ENCODE measurements around the gene EVI5L. TPM values are rescaled to one million over a fixed set of nuclear protein-coding genes. Genes with fewer than 3 reads are reported as not detected.
A peak's percentile ranks its signal among the peaks of the same experiment; 100 is the strongest.

Gene EVI5L
- total and polyA plus RNA-seq, 4 experiments from 2014 or later: 1.1 to 14.1 (median 7.4) TPM

- peaks cover 0 to 5% (median 1%) of the 10 kb centered on the region in 8 donors for H3K9me3 Mint-ChIP-seq
- H3K9me3 ChIP-seq (ENCODE audit: control insufficient read depth in 1 of 2, low read length in 2 of 2): no peaks in the 10 kb centered on the region
- peaks cover 2 to 4% of the 10 kb centered on the region in 2 donors for H3K27me3 Mint-ChIP-seq
- DNase-seq: peak; percentile 80 to 93 (median 81)
- no peaks in the 10 kb centered on the region for H3K27me3 ChIP-seq (ENCODE audit: insufficient read depth, low read length)
- peaks cover 32% of the 10 kb centered on the region for H3K4me1 ChIP-seq (ENCODE audit: insufficient read depth, low read length)
- ChIA-PET POLR2A (ENCODE audit: partially characterized antibody) (interaction anchor here (0.6 to 2.5 kb wide), 14 partner anchors 9 to 835 kb away, joined by 3 to 82 read pairs (median 4); partner anchors contain the start of genes ELAVL1, SNAPC2, TGFBR3L and TIMM44), CTCF (ENCODE audit: partially characterized antibody) (interaction anchor here (0.6 to 4.0 kb wide), 11 partner anchors 14 to 262 kb away, joined by 3 to 33 read pairs (median 3); partner anchors contain the start of genes SNAPC2 and TIMM44)
- H3K36me3 Mint-ChIP-seq: peaks cover 0 to 18% of the 10 kb centered on the region in 2 donors
- peak overlapping the region; percentile 61 to 96 for H3K4me3 ChIP-seq (ENCODE audit: low read length in 2 of 2)
- H3K27ac Mint-ChIP-seq: peak overlapping the region; percentile 89 to 97 (median 94)
- intact Hi-C loops (cut with micrococcal nuclease): no loop called here
- H3K36me3 ChIP-seq (ENCODE audit: insufficient read depth, low read length): peaks cover 5% of the 10 kb centered on the region
- H3K27ac ChIP-seq (ENCODE audit: low read depth, low read length): peak overlapping the region; percentile 83
- H3K4me3 Mint-ChIP-seq: peak overlapping the region; percentile 74 to 99 (median 88)
- peaks cover 15 to 37% (median 26%) of the 10 kb centered on the region in 4 donors for H3K4me1 Mint-ChIP-seq
Measured at GRCh38 chr19:7904074-7905020, 74.3 kb downstream of the EVI5L start.

- H3K4me1 Mint-ChIP-seq: peaks cover 15 to 37% (median 26%) of the 10 kb centered on the region in 4 donors
- peak overlapping the region; percentile 74 to 90 (median 86) for H3K4me3 Mint-ChIP-seq
- intact Hi-C loops (cut with micrococcal nuclease): no loop called here
- H3K27ac Mint-ChIP-seq: peak overlapping the region; percentile 89 to 97 (median 94)
- POLR2A ChIA-PET (ENCODE audit: partially characterized antibody): interaction anchor here (1.4 kb wide), 1 partner anchor 15 kb away, joined by 3 read pairs; the partner anchor contains the start of gene SNAPC2
- Histone ChIP-seq H3K36me3 (ENCODE audit: insufficient read depth, low read length) (peaks cover 9% of the 10 kb centered on the region), H3K4me1 (ENCODE audit: insufficient read depth, low read length) (peaks cover 32% of the 10 kb centered on the region), H3K27ac (ENCODE audit: low read depth, low read length) (peak overlapping the region; percentile 83), H3K4me3 (ENCODE audit: low read length in 2 of 2) (peak overlapping the region in 1 of 2 donors; percentile 61), H3K9me3 (ENCODE audit: control insufficient read depth in 1 of 2, low read length in 2 of 2) (no peaks in the 10 kb centered on the region), H3K27me3 (ENCODE audit: insufficient read depth, low read length) (no peaks in the 10 kb centered on the region)
- CTCF ChIA-PET (ENCODE audit: partially characterized antibody): interaction anchor here (0.6 kb wide), 1 partner anchor 12 kb away, joined by 3 read pairs; no protein-coding TSS in a partner anchor
- peaks cover 2 to 3% of the 10 kb centered on the region in 2 donors for H3K27me3 Mint-ChIP-seq
- H3K9me3 Mint-ChIP-seq: peaks cover 0 to 5% (median 1%) of the 10 kb centered on the region in 8 donors
- DNase-seq: no peak
- H3K36me3 Mint-ChIP-seq: peaks cover 0 to 18% of the 10 kb centered on the region in 2 donors
Measured at GRCh38 chr19:7905268-7905667, 75.2 kb downstream of the EVI5L start.

GRCh38 chr19:7905859-7906258 lies 75.8 kb downstream of the EVI5L start:
- H3K36me3 Mint-ChIP-seq: peaks cover 4 to 22% of the 10 kb centered on the region in 2 donors
- DNase-seq: no peak
- H3K27me3 Mint-ChIP-seq: peaks cover 2 to 3% of the 10 kb centered on the region in 2 donors
- peak overlapping the region in 6 of 8 donors; percentile 48 to 85 (median 78) for H3K4me3 Mint-ChIP-seq
- peaks cover 0 to 5% (median 1%) of the 10 kb centered on the region in 8 donors for H3K9me3 Mint-ChIP-seq
- H3K4me1 ChIP-seq (ENCODE audit: insufficient read depth, low read length): peaks cover 32% of the 10 kb centered on the region
- H3K4me3 ChIP-seq (ENCODE audit: low read length in 2 of 2): no peak overlapping the region
- peak overlapping the region in 5 of 7 donors; percentile 57 to 97 (median 87) for H3K27ac Mint-ChIP-seq
- intact Hi-C loops (cut with micrococcal nuclease): no loop called here
- H3K9me3 ChIP-seq (ENCODE audit: control insufficient read depth in 1 of 2, low read length in 2 of 2): no peaks in the 10 kb centered on the region
- H3K36me3 ChIP-seq (ENCODE audit: insufficient read depth, low read length): peaks cover 12% of the 10 kb centered on the region
- no peak overlapping the region for H3K27ac ChIP-seq (ENCODE audit: low read depth, low read length)
- peaks cover 15 to 37% (median 26%) of the 10 kb centered on the region in 4 donors for H3K4me1 Mint-ChIP-seq
- H3K27me3 ChIP-seq (ENCODE audit: insufficient read depth, low read length): no peaks in the 10 kb centered on the region
- ChIA-PET POLR2A (ENCODE audit: partially characterized antibody) (interaction anchor here (1.4 kb wide), 1 partner anchor 14 kb away, joined by 3 read pairs; the partner anchor contains the start of gene SNAPC2), CTCF (ENCODE audit: partially characterized antibody) (interaction anchor here (0.6 to 1.0 kb wide), 2 partner anchors 12 to 23 kb away, joined by 3 to 4 read pairs; no protein-coding TSS in a partner anchor)

- intact Hi-C loops (cut with micrococcal nuclease): no loop called here
- Mint-ChIP-seq H3K36me3 (peaks cover 13 to 31% of the 10 kb centered on the region in 2 donors), H3K9me3 (peaks cover 0 to 5% (median 1%) of the 10 kb centered on the region in 8 donors), H3K27ac (peak overlapping the region in 1 of 7 donors; percentile 85), H3K4me1 (peaks cover 15 to 37% (median 26%) of the 10 kb centered on the region in 4 donors), H3K27me3 (peaks cover 2 to 3% of the 10 kb centered on the region in 2 donors), H3K4me3 (peak overlapping the region in 2 of 8 donors; percentile 21 to 77)
- ChIA-PET POLR2A (ENCODE audit: partially characterized antibody) (interaction anchor here (0.5 to 3.3 kb wide), 2 partner anchors 11 to 36 kb away, joined by 5 to 21 read pairs; partner anchors contain the start of gene SNAPC2), CTCF (ENCODE audit: partially characterized antibody) (interaction anchor here (0.6 to 1.1 kb wide), 2 partner anchors 11 to 14 kb away, joined by 3 read pairs; no protein-coding TSS in a partner anchor)
- DNase-seq: no peak
- no peaks in the 10 kb centered on the region for H3K9me3 ChIP-seq (ENCODE audit: control insufficient read depth in 1 of 2, low read length in 2 of 2)
- no peak overlapping the region for H3K27ac ChIP-seq (ENCODE audit: low read depth, low read length)
- H3K27me3 ChIP-seq (ENCODE audit: insufficient read depth, low read length): no peaks in the 10 kb centered on the region
- H3K4me1 ChIP-seq (ENCODE audit: insufficient read depth, low read length): peaks cover 32% of the 10 kb centered on the region
- no peak overlapping the region for H3K4me3 ChIP-seq (ENCODE audit: low read length in 2 of 2)
- peaks cover 12% of the 10 kb centered on the region for H3K36me3 ChIP-seq (ENCODE audit: insufficient read depth, low read length)
Measured at GRCh38 chr19:7907122-7907521, 77.1 kb downstream of the EVI5L start.

- peaks cover 32% of the 10 kb centered on the region for H3K4me1 ChIP-seq (ENCODE audit: insufficient read depth, low read length)
- CTCF ChIA-PET (ENCODE audit: partially characterized antibody): no interaction called here
- peak overlapping the region in 1 of 8 donors; percentile 77 for H3K4me3 Mint-ChIP-seq
Measured at GRCh38 chr19:7907544-7907943, 77.5 kb downstream of the EVI5L start.

GRCh38 chr19:7908078-7908699 lies 78.2 kb downstream of the EVI5L start:
- intact Hi-C loops (cut with micrococcal nuclease): no loop called here
- Mint-ChIP-seq H3K36me3 (peaks cover 19 to 36% of the 10 kb centered on the region in 2 donors), H3K4me3 (no peak overlapping the region), H3K9me3 (peaks cover 0 to 5% (median 1%) of the 10 kb centered on the region in 8 donors), H3K27me3 (peaks cover 2 to 3% of the 10 kb centered on the region in 2 donors), H3K27ac (no peak overlapping the region), H3K4me1 (peaks cover 11 to 30% (median 21%) of the 10 kb centered on the region in 4 donors)
- peaks cover 26% of the 10 kb centered on the region for H3K4me1 ChIP-seq (ENCODE audit: insufficient read depth, low read length)
- no peaks in the 10 kb centered on the region for H3K27me3 ChIP-seq (ENCODE audit: insufficient read depth, low read length)
- no peak overlapping the region for H3K4me3 ChIP-seq (ENCODE audit: low read length in 2 of 2)
- no peaks in the 10 kb centered on the region for H3K9me3 ChIP-seq (ENCODE audit: control insufficient read depth in 1 of 2, low read length in 2 of 2)
- CTCF ChIA-PET (ENCODE audit: partially characterized antibody): interaction anchor here (1.5 kb wide), 1 partner anchor 9 kb away, joined by 5 read pairs; no protein-coding TSS in a partner anchor
- H3K27ac ChIP-seq (ENCODE audit: low read depth, low read length): no peak overlapping the region
- no peak for DNase-seq
- peaks cover 12% of the 10 kb centered on the region for H3K36me3 ChIP-seq (ENCODE audit: insufficient read depth, low read length)
- POLR2A ChIA-PET (ENCODE audit: partially characterized antibody): interaction anchor here (3.3 kb wide), 1 partner anchor 10 kb away, joined by 21 read pairs; the partner anchor contains the start of gene SNAPC2

More at GRCh38 chr19:7907544-7907943, 77.5 kb downstream of the EVI5L start:
- H3K36me3 ChIP-seq (ENCODE audit: insufficient read depth, low read length): peaks cover 12% of the 10 kb centered on the region
- no peaks in the 10 kb centered on the region for H3K27me3 ChIP-seq (ENCODE audit: insufficient read depth, low read length)
- intact Hi-C loops (cut with micrococcal nuclease): no loop called here
- H3K9me3 ChIP-seq (ENCODE audit: control insufficient read depth in 1 of 2, low read length in 2 of 2): no peaks in the 10 kb centered on the region
- H3K4me3 ChIP-seq (ENCODE audit: low read length in 2 of 2): no peak overlapping the region
- peaks cover 14 to 36% (median 25%) of the 10 kb centered on the region in 4 donors for H3K4me1 Mint-ChIP-seq
- H3K27ac Mint-ChIP-seq: peak overlapping the region in 1 of 7 donors; percentile 85
- peaks cover 0 to 5% (median 1%) of the 10 kb centered on the region in 8 donors for H3K9me3 Mint-ChIP-seq
- peaks cover 14 to 32% of the 10 kb centered on the region in 2 donors for H3K36me3 Mint-ChIP-seq
- no peak overlapping the region for H3K27ac ChIP-seq (ENCODE audit: low read depth, low read length)
- peaks cover 2 to 3% of the 10 kb centered on the region in 2 donors for H3K27me3 Mint-ChIP-seq
- DNase-seq: peak in 1 of 5 donors; percentile 19
- POLR2A ChIA-PET (ENCODE audit: partially characterized antibody): interaction anchor here (3.3 kb wide), 1 partner anchor 11 kb away, joined by 21 read pairs; the partner anchor contains the start of gene SNAPC2
